Endodermal cell (in vitro differentiated cells): ENCODE measurements around the gene POLR1D. TPM values are rescaled to one million over a fixed set of nuclear protein-coding genes. Genes with fewer than 3 reads are reported as not detected.

ENCODE experiments used
- DNase-seq: peaks from one replicate; pipeline ENCODE4 v3.0.0-alpha.2; 2017
- H3K27ac ChIP-seq: 2 replicates; pipeline ENCODE4 v1.5.1; 2013; ENCODE audit warnings: mild to moderate bottlenecking, low read depth, low read length, moderate library complexity
- H3K27me3 ChIP-seq: 2 replicates; pipeline ENCODE4 v1.6.1; 2013; ENCODE audit warnings: mild to moderate bottlenecking, low read length, moderate library complexity; ENCODE audit not compliant: insufficient read depth, control insufficient read depth, poor library complexity, severe bottlenecking
- H3K36me3 ChIP-seq: 2 replicates; pipeline ENCODE4 v1.7.0; 2013; ENCODE audit warnings: mild to moderate bottlenecking, low read length, moderate library complexity; ENCODE audit not compliant: control insufficient read depth, insufficient read depth
- H3K4me1 ChIP-seq: one replicate; pipeline ENCODE4 v1.7.0; 2013; ENCODE audit warnings: low read length; ENCODE audit not compliant: control insufficient read depth, insufficient read depth
- H3K4me3 ChIP-seq: 2 replicates; pipeline ENCODE4 v1.5.1; 2013; ENCODE audit warnings: mild to moderate bottlenecking, low read length, moderate library complexity
- H3K9ac ChIP-seq: 2 replicates; pipeline ENCODE4 v1.6.1; 2013; ENCODE audit warnings: mild to moderate bottlenecking, low read length, moderate library complexity; ENCODE audit not compliant: poor library complexity, severe bottlenecking; ENCODE audit errors: extremely low read depth
- H3K9me3 ChIP-seq: 2 replicates; pipeline ENCODE4 v1.6.1; 2013; ENCODE audit warnings: mild to moderate bottlenecking, low read length, moderate library complexity; ENCODE audit not compliant: control insufficient read depth
- H3K27ac Mint-ChIP-seq: 2 replicates; pipeline ENCODE4 v1.8.0; 2020; ENCODE audit warnings: mixed read lengths
- H3K27me3 Mint-ChIP-seq: 2 replicates; pipeline ENCODE4 v1.8.0; 2021; ENCODE audit warnings: mild to moderate bottlenecking, mixed read lengths; ENCODE audit not compliant: insufficient read depth
- H3K36me3 Mint-ChIP-seq: 2 replicates; pipeline ENCODE4 v1.8.0; 2020; ENCODE audit warnings: low read depth, mixed read lengths
- H3K4me1 Mint-ChIP-seq: 2 replicates; pipeline ENCODE4 v1.8.0; 2020; ENCODE audit warnings: mixed read lengths
- H3K4me3 Mint-ChIP-seq: 2 replicates; pipeline ENCODE4 v1.8.0; 2020; ENCODE audit warnings: mild to moderate bottlenecking, moderate library complexity, mixed read lengths
- H3K9me3 Mint-ChIP-seq: 2 replicates; pipeline ENCODE4 v1.8.0; 2020; ENCODE audit warnings: mild to moderate bottlenecking, mixed read lengths
- CTCF ChIP-seq: fragments of 200-600 bp; sonication (generic); conservative IDR thresholded peaks from 2 replicates; pipeline ENCODE4 v1.5.0; 2021; ENCODE audit warnings: antibody characterized with exemption, mild to moderate bottlenecking
- WGBS, 2 experiments: methylation state at CpG; one replicate each; pipeline versions ENCODE4 v1.1.5 to v1.1.7; 2013; ENCODE audit warnings: missing lambda C conversion rate in 2 of 2, mixed read lengths in 1 of 2; ENCODE audit not compliant: insufficient coverage in 1 of 2, insufficient read length in 1 of 2; 5-methylcytosine and 5-hydroxymethylcytosine counted together
- total RNA-seq, 2 donors: library from RNA; stranded (reverse); fragmentation: NEBNext Ultra II Directional in 1 of 2; extraction: Animal tissue kit (Norgen Biotek cat#: 25700) in 1 of 2; gene quantifications; 2 replicates in 1 of 2; 3 replicates in 1 of 2; pipeline ENCODE4 v1.2.1, GENCODE V29; 2021

Gene POLR1D
- total RNA-seq, 2 donors from 2014 or later, result 135 to 136 TPM

GRCh38 chr13:27592865-27593264, 28.8 kb upstream of the POLR1D start:
- Histone ChIP-seq H3K27me3 (no peaks in the 10 kb centered on the region), H3K36me3 (no peaks in the 10 kb centered on the region), H3K4me3 (no peak overlapping the region), H3K27ac (no peak overlapping the region), H3K9ac (no peak overlapping the region), H3K4me1 (peaks cover 3% of the 10 kb centered on the region), H3K9me3 (peaks cover 10% of the 10 kb centered on the region)
- H3K4me3 Mint-ChIP-seq, result no peak overlapping the region
- no peaks in the 10 kb centered on the region for H3K36me3 Mint-ChIP-seq
- TF ChIP-seq CTCF, result no peak
- no peak overlapping the region for H3K27ac Mint-ChIP-seq
- DNase-seq, result no peak
- peaks cover 4% of the 10 kb centered on the region for H3K9me3 Mint-ChIP-seq
- H3K27me3 Mint-ChIP-seq, result no peaks in the 10 kb centered on the region
- H3K4me1 Mint-ChIP-seq, result no peaks in the 10 kb centered on the region

GRCh38 chr13:27593267-27593666, 28.4 kb upstream of the POLR1D start:
- no peak overlapping the region for H3K4me3 ChIP-seq
- H3K9ac ChIP-seq, result no peak overlapping the region
- no peaks in the 10 kb centered on the region for H3K36me3 Mint-ChIP-seq
- H3K27me3 Mint-ChIP-seq, result no peaks in the 10 kb centered on the region
- H3K27ac Mint-ChIP-seq, result no peak overlapping the region
- DNase-seq, result no peak
- H3K36me3 ChIP-seq, result no peaks in the 10 kb centered on the region
- no peak overlapping the region for H3K27ac ChIP-seq
- WGBS, 2 experiments, result 79 to 97% methylated on average over 1 to 3 of the region's 3 CpGs
- no peaks in the 10 kb centered on the region for H3K4me1 Mint-ChIP-seq
- peaks cover 7% of the 10 kb centered on the region for H3K9me3 ChIP-seq
- no peak for TF ChIP-seq CTCF
- H3K4me1 ChIP-seq, result peaks cover 3% of the 10 kb centered on the region
- no peaks in the 10 kb centered on the region for H3K27me3 ChIP-seq
- H3K9me3 Mint-ChIP-seq, result peaks cover 2% of the 10 kb centered on the region
- no peak overlapping the region for H3K4me3 Mint-ChIP-seq

GRCh38 chr13:27595055-27595811, 26.5 kb upstream of the POLR1D start:
- H3K4me1 ChIP-seq, result peaks cover 9% of the 10 kb centered on the region
- Mint-ChIP-seq H3K36me3 (no peaks in the 10 kb centered on the region), H3K4me3 (no peak overlapping the region), H3K4me1 (peaks cover 11% of the 10 kb centered on the region), H3K27ac (no peak overlapping the region), H3K9me3 (no peaks in the 10 kb centered on the region), H3K27me3 (no peaks in the 10 kb centered on the region)
- TF ChIP-seq CTCF, result no peak
- no peak overlapping the region for H3K27ac ChIP-seq
- no peaks in the 10 kb centered on the region for H3K27me3 ChIP-seq
- H3K4me3 ChIP-seq, result no peak overlapping the region
- H3K9me3 ChIP-seq, result no peaks in the 10 kb centered on the region
- H3K36me3 ChIP-seq, result no peaks in the 10 kb centered on the region
- H3K9ac ChIP-seq, result no peak overlapping the region
- DNase-seq, result no peak
- WGBS, 2 experiments, result 83 to 89% methylated on average over 2 of the region's 2 CpGs
